Heart left ventricle (tissue), 13 donors: ENCODE data around the gene MIER2.

Experiments
- POLR2A ChIP-seq, 2 donors: fragments of 450-650 bp; IDR thresholded peaks; one replicate each; pipeline ENCODE4 v1.6.1; 2017; ENCODE audit warnings: antibody characterized with exemption in 2 of 2, mild to moderate bottlenecking in 2 of 2, moderate library complexity in 2 of 2
- TF ChIP-seq, protein P1 (sequence below), 12 donors: fragments of 200-600 bp; sonication (generic) in 4 of 12; IDR thresholded peaks; one replicate each; pipeline versions ENCODE4 v1.5.0 to v1.8.0; 2018 to 2022; ENCODE audit warnings: antibody characterized with exemption in 12 of 12, mild to moderate bottlenecking in 5 of 12
- donor health status: ischemic (EF 13 %, LVEDD 7.1; RV severe dilation, severe dysfunction).
- donor health status: DM: no; HTN: yes; CAD: no.
- donor health status: DM: no; HTN: no; CAD: no.
- donor health status: ischemic (EF 25% LVEDD 6.9; RV normal size, moderate dysfunction).
- donor health status: ischemic (EF 25% LVEDD 5.7; RV mildly dilated, moderate dysfunction).
- donor health status: ischemic (EF 35%, LVEDD 5.7; RV mildly dilated, moderate dysfunction).
- donor health status: nonischemic (EF 11% LVEDD 7.7; RV severe dilation, severe dysfunction).
- donor health status: DM: yes; HTN: yes; CAD: no.
- donor health status: PGD.
- donor health status: ischemic (EF 29% LVEDD 5.4; RV normal size, mild dysfunction).
- donor health status: nonischemic (EF 23%, LVEDD 6.1; RV moderate dilation, normal function).

DNA sequence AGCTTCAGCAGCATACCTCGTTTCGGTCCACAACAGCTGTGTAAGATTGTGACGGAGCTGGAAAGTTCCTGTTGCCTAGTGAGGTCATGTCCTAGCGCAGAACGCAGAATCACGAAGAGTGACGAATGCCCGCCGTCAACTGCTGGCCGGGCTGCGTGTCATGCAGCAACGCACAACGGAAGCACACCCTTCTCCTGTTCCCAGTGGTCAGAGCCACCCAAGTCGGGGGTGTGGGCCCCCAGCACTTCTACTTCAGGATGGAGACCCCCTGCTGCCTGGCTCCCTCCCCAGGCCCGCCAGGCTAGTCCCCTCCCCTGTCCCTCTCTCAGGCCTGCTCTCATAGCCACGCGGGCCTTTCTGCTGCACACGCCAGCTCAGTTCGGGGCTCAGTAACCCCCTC lies 38.4 kb upstream of the MIER2 start:
- TF ChIP-seq POLR2A (IDR thresholded peaks at IDR 0.05) = no peak
- TF ChIP-seq, protein P1, sequence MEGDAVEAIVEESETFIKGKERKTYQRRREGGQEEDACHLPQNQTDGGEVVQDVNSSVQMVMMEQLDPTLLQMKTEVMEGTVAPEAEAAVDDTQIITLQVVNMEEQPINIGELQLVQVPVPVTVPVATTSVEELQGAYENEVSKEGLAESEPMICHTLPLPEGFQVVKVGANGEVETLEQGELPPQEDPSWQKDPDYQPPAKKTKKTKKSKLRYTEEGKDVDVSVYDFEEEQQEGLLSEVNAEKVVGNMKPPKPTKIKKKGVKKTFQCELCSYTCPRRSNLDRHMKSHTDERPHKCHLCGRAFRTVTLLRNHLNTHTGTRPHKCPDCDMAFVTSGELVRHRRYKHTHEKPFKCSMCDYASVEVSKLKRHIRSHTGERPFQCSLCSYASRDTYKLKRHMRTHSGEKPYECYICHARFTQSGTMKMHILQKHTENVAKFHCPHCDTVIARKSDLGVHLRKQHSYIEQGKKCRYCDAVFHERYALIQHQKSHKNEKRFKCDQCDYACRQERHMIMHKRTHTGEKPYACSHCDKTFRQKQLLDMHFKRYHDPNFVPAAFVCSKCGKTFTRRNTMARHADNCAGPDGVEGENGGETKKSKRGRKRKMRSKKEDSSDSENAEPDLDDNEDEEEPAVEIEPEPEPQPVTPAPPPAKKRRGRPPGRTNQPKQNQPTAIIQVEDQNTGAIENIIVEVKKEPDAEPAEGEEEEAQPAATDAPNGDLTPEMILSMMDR (IDR thresholded peaks at IDR 0.05) = no peak
